K562 (cell line): ENCODE data around the gene ZBTB46. TPM values are rescaled to one million over a fixed set of nuclear protein-coding genes. Genes with fewer than 3 reads are reported as not detected.

Source experiments
- ATAC-seq: fragments of 200-7000 bp; cut with Tn5 transposase; 3 replicates; pipeline ENCODE4 v1.9.1; 2020; ENCODE audit warnings: moderate library complexity
- BruUV-seq: library from RNA; stranded (reverse); fragments of 400-500 nt; replicated peaks from 2 replicates; lab custom pipeline; 2021; lab: Mats Ljungman, UMichigan
- CTCF ChIA-PET: fragments of 300-600 bp; formaldehyde crosslinking; extraction: SDS; loops from one replicate; lab custom pipeline; 2021; ENCODE audit warnings: low intra/inter-chr PET ratio; lab: Yijun Ruan, JAX
- POLR2A ChIA-PET: fragments of 300-600, 350-650 bp; sonication (Branson Sonifier 250); formaldehyde crosslinking; extraction: SDS; loops from one replicate; lab custom pipeline; 2021; ENCODE audit warnings: antibody characterized with exemption, inconsistent platforms; lab: Yijun Ruan, JAX
- DNase-seq, 4 experiments: peaks; one replicate each; pipeline versions ENCODE4 v3.0.0 to v3.0.0-alpha.2; 2011 to 2018; ENCODE audit warnings: low spot score in 3 of 4, mixed read lengths in 3 of 4; ENCODE audit errors: extremely low read depth in 1 of 4
- FAIRE-seq: peaks from 2 replicates; lab custom pipeline; 2011; peaks lifted over from hg19 to GRCh38; lab: Jason Lieb, UNC
- H2AFZ ChIP-seq: 2 replicates; pipeline ENCODE4 v1.6.0; 2011; ENCODE audit warnings: low read depth, low read length, control low read depth, inconsistent platforms
- H3K27ac ChIP-seq: fragments of 200-600 bp; 3 replicates; pipeline ENCODE4 v1.8.0; 2011; ENCODE audit warnings: low read depth, mild to moderate bottlenecking, control low read depth, inconsistent platforms, low read length, moderate library complexity, mixed read lengths; ENCODE audit errors: extremely low read depth
- H3K27me3 ChIP-seq, 2 experiments: fragments of 300-600 bp in 1 of 2; 2 replicates in 1 of 2; 3 replicates in 1 of 2; pipeline versions ENCODE4 v1.6.0 to v1.8.0; 2011; ENCODE audit warnings: inconsistent platforms in 2 of 2, low read length in 2 of 2, mild to moderate bottlenecking in 1 of 2, mixed read lengths in 1 of 2, moderate library complexity in 1 of 2; ENCODE audit not compliant: control insufficient read depth in 2 of 2, insufficient read depth in 2 of 2
- H3K36me3 ChIP-seq: fragments of 300-600 bp; 3 replicates; pipeline ENCODE4 v1.8.0; 2011; ENCODE audit warnings: mild to moderate bottlenecking, low read length, inconsistent platforms; ENCODE audit not compliant: control insufficient read depth, insufficient read depth
- H3K4me1 ChIP-seq, 2 experiments: fragments of 200-600 bp in 1 of 2; replicated peaks in 1 of 2; 2 replicates in 1 of 2; 3 replicates in 1 of 2; pipeline versions ENCODE4 v1.5.1 to v1.8.0; 2011; ENCODE audit warnings: inconsistent platforms in 2 of 2, low read length in 2 of 2, mild to moderate bottlenecking in 1 of 2, mixed read lengths in 1 of 2, moderate library complexity in 1 of 2; ENCODE audit not compliant: control insufficient read depth in 2 of 2, insufficient read depth in 2 of 2
- H3K4me2 ChIP-seq: 2 replicates; pipeline ENCODE4 v1.6.1; 2011; ENCODE audit warnings: low read length, control low read depth, inconsistent platforms, mixed read lengths; ENCODE audit not compliant: insufficient read depth
- H3K4me3 ChIP-seq: fragments of 200-600 bp; sonication (generic), shearing (Covaris generic); 2 replicates; pipeline ENCODE4 v1.5.1; 2016; ENCODE audit warnings: control low read depth, inconsistent platforms
- H3K79me2 ChIP-seq: fragments of 200-600 bp; 3 replicates; pipeline ENCODE4 v1.8.0; 2011; ENCODE audit warnings: low read length, inconsistent platforms; ENCODE audit not compliant: control insufficient read depth, insufficient read depth
- H3K9ac ChIP-seq, 2 experiments: 2 replicates each; pipeline versions ENCODE4 v1.6.0 to v1.6.1; 2011; ENCODE audit warnings: low read depth in 2 of 2, low read length in 2 of 2, control low read depth in 1 of 2, inconsistent platforms in 1 of 2, mild to moderate bottlenecking in 1 of 2, mixed read lengths in 1 of 2; ENCODE audit not compliant: insufficient read depth in 1 of 2
- H3K9me1 ChIP-seq: one replicate; pipeline ENCODE4 v1.6.0; 2011; ENCODE audit warnings: inconsistent platforms, mild to moderate bottlenecking, low read length, moderate library complexity; ENCODE audit not compliant: control insufficient read depth, insufficient read depth
- H3K9me3 ChIP-seq: replicated peaks from 2 replicates; pipeline ENCODE4 v1.5.1; 2011; ENCODE audit warnings: low read depth, low read length, inconsistent platforms; ENCODE audit not compliant: control insufficient read depth, insufficient read depth
- H4K20me1 ChIP-seq: replicated peaks from 2 replicates; pipeline ENCODE4 v1.6.1; 2011; ENCODE audit warnings: low read length, inconsistent platforms, mixed read lengths; ENCODE audit not compliant: control insufficient read depth, insufficient read depth
- ETV6 ChIP-seq, 3 experiments: fragments of 150-350 bp in 1 of 3; sonication (generic) in 1 of 3; formaldehyde crosslinking in 1 of 3; IDR thresholded peaks; 2 replicates each; pipeline versions ENCODE4 v1.6.1 to v1.8.0; 2014 to 2022; ENCODE audit warnings: borderline replicate concordance in 2 of 3, low read depth in 2 of 3, antibody characterized with exemption in 1 of 3, low read length in 1 of 3, mild to moderate bottlenecking in 1 of 3, missing genetic modification reagents in 1 of 3
- FIP1L1 ChIP-seq: fragments of 200-400 bp; formaldehyde crosslinking; IDR thresholded peaks from 2 replicates; pipeline ENCODE4 v1.6.1; 2018; ENCODE audit warnings: mild to moderate bottlenecking, low read depth, low read length; ENCODE audit not compliant: poor library complexity, severe bottlenecking
- HNRNPH1 ChIP-seq: fragments of 200-400 bp; formaldehyde crosslinking; optimal IDR thresholded peaks from 2 replicates; pipeline ENCODE3; 2017; ENCODE audit warnings: low read depth, mild to moderate bottlenecking, low read length, moderate library complexity
- HNRNPL ChIP-seq: fragments of 200-400 bp; formaldehyde crosslinking; IDR thresholded peaks from 2 replicates; pipeline ENCODE4 v1.6.1; 2017; ENCODE audit warnings: low read depth, mild to moderate bottlenecking, low read length
- LCOR ChIP-seq: sonication (generic); formaldehyde crosslinking; IDR thresholded peaks from 2 replicates; pipeline ENCODE4 v1.8.0; 2022; ENCODE audit warnings: mild to moderate bottlenecking, missing genetic modification reagents
- POLR2A ChIP-seq: fragments of 450-650 bp; conservative IDR thresholded peaks from 2 replicates; pipeline ENCODE4 v1.6.1; 2016
- RBM14 ChIP-seq: fragments of 200-400 bp; formaldehyde crosslinking; IDR thresholded peaks from 2 replicates; pipeline ENCODE4 v1.6.1; 2018; ENCODE audit warnings: low read depth, mild to moderate bottlenecking, low read length, moderate library complexity, borderline replicate concordance; ENCODE audit not compliant: insufficient read depth
- RBM22 ChIP-seq: fragments of 200-400 bp; formaldehyde crosslinking; IDR thresholded peaks from 2 replicates; pipeline ENCODE4 v1.6.1; 2018; ENCODE audit warnings: low read length, low read depth; ENCODE audit not compliant: poor library complexity, severe bottlenecking
- RBM39 ChIP-seq: fragments of 200-400 bp; formaldehyde crosslinking; optimal IDR thresholded peaks from 2 replicates; pipeline ENCODE3; 2018; ENCODE audit warnings: low read depth, low read length
- SP2 ChIP-seq: IDR thresholded peaks from 2 replicates; pipeline ENCODE4 v1.6.1; 2011; ENCODE audit warnings: mild to moderate bottlenecking, low read depth, low read length, moderate library complexity; ENCODE audit not compliant: poor library complexity, severe bottlenecking; ENCODE audit errors: extremely low read depth
- SRSF1 ChIP-seq: fragments of 200-400 bp; formaldehyde crosslinking; IDR thresholded peaks from 2 replicates; pipeline ENCODE4 v1.6.1; 2017; ENCODE audit warnings: mild to moderate bottlenecking, low read depth, low read length, moderate library complexity
- TCF7 ChIP-seq: sonication (generic); IDR thresholded peaks from 2 replicates; pipeline ENCODE4 v1.6.1; 2016; ENCODE audit warnings: antibody characterized with exemption, borderline replicate concordance
- ZC3H8 ChIP-seq: fragments of 450-650 bp; IDR thresholded peaks from 2 replicates; pipeline ENCODE4 v1.6.1; 2017
- ZFP36 ChIP-seq: fragments of 150-350 bp; IDR thresholded peaks from 2 replicates; pipeline ENCODE4 v1.6.1; 2018; ENCODE audit warnings: low read length, low read depth; ENCODE audit not compliant: partially characterized antibody
- ZKSCAN1 ChIP-seq: fragments of 150-350 bp; IDR thresholded peaks from 2 replicates; pipeline ENCODE4 v1.6.1; 2016; ENCODE audit warnings: low read depth, low read length
- WGBS: fragments of 100-300 bp; shearing (Covaris generic); methylation state at CpG from one replicate; pipeline ENCODE4 v1.1.6; 2016; ENCODE audit warnings: low coverage, mixed read lengths; ENCODE audit not compliant: insufficient coverage; ENCODE audit errors: missing lambda C conversion rate; 5-methylcytosine and 5-hydroxymethylcytosine counted together
- in situ Hi-C: fragments of 300-500 bp; cut with MboI; formaldehyde crosslinking; loops from 4 replicates; pipeline ENCODE4 v1.15.0; 2018; ENCODE audit warnings: inconsistent platforms, mixed read lengths
- intact Hi-C: fragments of 100-400 bp; cut with micrococcal nuclease; formaldehyde crosslinking; loops from 2 replicates; pipeline ENCODE4 v1.14.2; 2022
- polyA plus RNA-seq, 8 experiments: library from polyadenylated mRNA; depleted of rRNA in 4 of 8; stranded (reverse) in 5 of 8; unstranded in 3 of 8; fragments of >200 nt; fragmentation: Nextera tagmentation in 2 of 8; fragmentation: Illumina TruSeq in 1 of 8; extraction: Ambion mirVana in 2 of 8; extraction: Trizol in 1 of 8; gene quantifications; 2 replicates each; pipeline versions ENCODE4 v1.2.1 to v1.2.3, GENCODE V29; 2011 to 2014; ENCODE audit warnings: inconsistent platforms in 1 of 8, missing spikeins in 1 of 8
- total RNA-seq, 7 experiments: library from RNA; depleted of rRNA in 6 of 7; stranded (reverse); fragments of >200 nt in 6 of 7; fragmentation: Illumina TruSeq in 2 of 7; extraction: Trizol in 2 of 7; gene quantifications; 2 replicates each; pipeline versions ENCODE4 v1.2.1 to v1.2.3, GENCODE V29; 2011 to 2021; ENCODE audit warnings: low replicate concordance in 1 of 7
- TF ChIP-seq, protein P1 (sequence below): fragments of 200-400 bp; formaldehyde crosslinking; IDR thresholded peaks from 2 replicates; pipeline ENCODE4 v1.6.1; 2017; ENCODE audit warnings: mild to moderate bottlenecking, low read depth, low read length, moderate library complexity
- TF ChIP-seq, protein P2 (sequence below), 2 experiments: fragments of 200-800 bp in 1 of 2; sonication (Bioruptor generic) in 1 of 2; sonication (generic) in 1 of 2; formaldehyde crosslinking in 1 of 2; IDR thresholded peaks in 1 of 2; conservative IDR thresholded peaks in 1 of 2; 2 replicates each; pipeline versions ENCODE4 v1.5.0 to v1.6.1; 2016 to 2020; ENCODE audit warnings: missing compliant biosample characterization in 1 of 2, missing genetic modification characterization in 1 of 2, missing genetic modification reagents in 1 of 2

ZBTB46 gene
- total and polyA plus RNA-seq, 9 of the 15 experiments (the other 6 are each of a cell fraction or from before 2014, with no cell fraction given) = 0.29 to 4.1 (median 1.1) TPM

DNA sequence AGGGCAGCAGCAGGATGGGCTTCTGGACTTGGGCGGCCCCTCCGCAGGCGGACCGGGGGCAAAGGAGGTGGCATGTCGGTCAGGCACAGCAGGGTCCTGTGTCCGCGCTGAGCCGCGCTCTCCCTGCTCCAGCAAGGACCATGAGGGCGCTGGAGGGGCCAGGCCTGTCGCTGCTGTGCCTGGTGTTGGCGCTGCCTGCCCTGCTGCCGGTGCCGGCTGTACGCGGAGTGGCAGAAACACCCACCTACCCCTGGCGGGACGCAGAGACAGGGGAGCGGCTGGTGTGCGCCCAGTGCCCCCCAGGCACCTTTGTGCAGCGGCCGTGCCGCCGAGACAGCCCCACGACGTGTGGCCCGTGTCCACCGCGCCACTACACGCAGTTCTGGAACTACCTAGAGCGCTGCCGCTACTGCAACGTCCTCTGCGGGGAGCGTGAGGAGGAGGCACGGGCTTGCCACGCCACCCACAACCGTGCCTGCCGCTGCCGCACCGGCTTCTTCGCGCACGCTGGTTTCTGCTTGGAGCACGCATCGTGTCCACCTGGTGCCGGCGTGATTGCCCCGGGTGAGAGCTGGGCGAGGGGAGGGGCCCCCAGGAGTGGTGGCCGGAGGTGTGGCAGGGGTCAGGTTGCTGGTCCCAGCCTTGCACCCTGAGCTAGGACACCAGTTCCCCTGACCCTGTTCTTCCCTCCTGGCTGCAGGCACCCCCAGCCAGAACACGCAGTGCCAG is 134.3 kb downstream of the ZBTB46 start, which contains the start of gene TNFRSF6B:
Gene TNFRSF6B, plus strand, starts transcription at position 25 of the 729 bp plus-strand sequence. Its CDS starts 116 bp downstream, at position 141.
- ATAC-seq = no peak
- H3K9me3 ChIP-seq = no peaks in the 10 kb centered on the region
- no peaks in the 10 kb centered on the region for H3K27me3 ChIP-seq
- POLR2A ChIA-PET = interaction anchor here (0.7 to 3.1 kb wide), 3 partner anchors 11 to 168 kb away, joined by 3 to 27 read pairs (median 4); partner anchors contain the start of genes ARFRP1, TPD52L2 and ZGPAT
- no peaks in the 10 kb centered on the region; the same call in 1 of the 2 replicates for H4K20me1 ChIP-seq
- FAIRE-seq = no peak
- WGBS = 90% methylated on average over 34 of the region's 52 CpGs
- H2AFZ ChIP-seq = no peak within 1 kb of the TSS
- BruUV-seq = no TSS peak
- intact Hi-C loops (no loop called here), in situ Hi-C loops (no loop called here)
- CTCF ChIA-PET = no interaction called here
- H3K36me3 ChIP-seq = peaks cover 26% of the 10 kb centered on the region; the same call in 2 of the 3 replicates
- no peak within 1 kb of the TSS for H3K27ac ChIP-seq
- H3K4me3 ChIP-seq = no peak within 1 kb of the TSS
- H3K9me1 ChIP-seq = no peaks in the 10 kb centered on the region
- peak within 1 kb of the TSS in 1 of 2 experiments; percentile 36; a peak in 1 of 4 replicates for H3K9ac ChIP-seq
- no peaks in the 10 kb centered on the region for H3K79me2 ChIP-seq
- no peak within 1 kb of the TSS for H3K4me2 ChIP-seq
- H3K4me1 ChIP-seq = peaks cover 9 to 80% of the 10 kb centered on the region in 2 experiments
- peak in 1 of 4 experiments; percentile 17 for DNase-seq
- TF ChIP-seq ZC3H8 (no peak), FIP1L1 (peak; percentile 66), POLR2A (peak; percentile 49), ZFP36 (no peak), LCOR (0 out of 2 replicates have a peak, but pooled peaks have one; percentile 31), SP2 (no peak), HNRNPH1 (peak; percentile 70), HNRNPL (peak; percentile 95; the same call in 1 of the 2 replicates), ZKSCAN1 (no peak), RBM22 (peak; percentile 90), RBM14 (0 out of 2 replicates have a peak, but pooled peaks have one; percentile 24), RBM39 (peak; percentile 66), ETV6 (IDR thresholded peaks at IDR 0.05; ENCODE audit: borderline replicate concordance in 1 of 2, low read depth in 2 of 2, low read length in 1 of 2) (no peak), ETV6 (CRISPR knock-in tag; IDR thresholded peaks at IDR 0.05; ENCODE audit: borderline replicate concordance) (no peak), SRSF1 (peak; percentile 58; the same call in 1 of the 2 replicates), TCF7 (no peak)
- TF ChIP-seq, protein P1, sequence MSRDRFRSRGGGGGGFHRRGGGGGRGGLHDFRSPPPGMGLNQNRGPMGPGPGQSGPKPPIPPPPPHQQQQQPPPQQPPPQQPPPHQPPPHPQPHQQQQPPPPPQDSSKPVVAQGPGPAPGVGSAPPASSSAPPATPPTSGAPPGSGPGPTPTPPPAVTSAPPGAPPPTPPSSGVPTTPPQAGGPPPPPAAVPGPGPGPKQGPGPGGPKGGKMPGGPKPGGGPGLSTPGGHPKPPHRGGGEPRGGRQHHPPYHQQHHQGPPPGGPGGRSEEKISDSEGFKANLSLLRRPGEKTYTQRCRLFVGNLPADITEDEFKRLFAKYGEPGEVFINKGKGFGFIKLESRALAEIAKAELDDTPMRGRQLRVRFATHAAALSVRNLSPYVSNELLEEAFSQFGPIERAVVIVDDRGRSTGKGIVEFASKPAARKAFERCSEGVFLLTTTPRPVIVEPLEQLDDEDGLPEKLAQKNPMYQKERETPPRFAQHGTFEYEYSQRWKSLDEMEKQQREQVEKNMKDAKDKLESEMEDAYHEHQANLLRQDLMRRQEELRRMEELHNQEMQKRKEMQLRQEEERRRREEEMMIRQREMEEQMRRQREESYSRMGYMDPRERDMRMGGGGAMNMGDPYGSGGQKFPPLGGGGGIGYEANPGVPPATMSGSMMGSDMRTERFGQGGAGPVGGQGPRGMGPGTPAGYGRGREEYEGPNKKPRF = peak; percentile 43; the same call in 1 of the 2 replicates
- TF ChIP-seq, protein P2, sequence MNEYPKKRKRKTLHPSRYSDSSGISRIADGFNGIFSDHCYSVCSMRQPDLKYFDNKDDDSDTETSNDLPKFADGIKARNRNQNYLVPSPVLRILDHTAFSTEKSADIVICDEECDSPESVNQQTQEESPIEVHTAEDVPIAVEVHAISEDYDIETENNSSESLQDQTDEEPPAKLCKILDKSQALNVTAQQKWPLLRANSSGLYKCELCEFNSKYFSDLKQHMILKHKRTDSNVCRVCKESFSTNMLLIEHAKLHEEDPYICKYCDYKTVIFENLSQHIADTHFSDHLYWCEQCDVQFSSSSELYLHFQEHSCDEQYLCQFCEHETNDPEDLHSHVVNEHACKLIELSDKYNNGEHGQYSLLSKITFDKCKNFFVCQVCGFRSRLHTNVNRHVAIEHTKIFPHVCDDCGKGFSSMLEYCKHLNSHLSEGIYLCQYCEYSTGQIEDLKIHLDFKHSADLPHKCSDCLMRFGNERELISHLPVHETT (CRISPR knock-in tag; conservative IDR thresholded peaks at IDR 0.05 in 1 of 2, IDR thresholded peaks at IDR 0.05 in 1 of 2) = no peak
